GM12878 (cell line): ENCODE measurements around the gene CLUH. TPM values are rescaled to one million over a fixed set of nuclear protein-coding genes. Genes with fewer than 3 reads are reported as not detected.

ENCODE experiments used
- ATAC-seq: fragments of 200-7000 bp; cut with Tn5 transposase; 3 replicates; pipeline ENCODE4 v1.9.1; 2020; ENCODE audit warnings: mild to moderate bottlenecking, moderate library complexity
- BruUV-seq: library from RNA; stranded (reverse); fragments of 400-500 nt; replicated peaks from 2 replicates; lab custom pipeline; 2021; lab: Mats Ljungman, UMichigan
- CTCF ChIA-PET: fragments of 300-600 bp; sonication (Branson Sonifier 250); formaldehyde crosslinking; extraction: SDS; loops from one replicate; lab custom pipeline; 2021; ENCODE audit warnings: inconsistent platforms; lab: Yijun Ruan, JAX
- POLR2A ChIA-PET: fragments of 350-600 bp; formaldehyde crosslinking; extraction: SDS; loops from one replicate; lab custom pipeline; 2021; ENCODE audit warnings: inconsistent platforms; lab: Charles Lee
- RAD21 ChIA-PET: fragments of 300-600 bp; sonication (Branson Sonifier 250); formaldehyde crosslinking; loops from one replicate; lab custom pipeline; 2023; ENCODE audit warnings: antibody characterized with exemption; ENCODE audit not compliant: unreplicated experiment; lab: Charles Lee
- SMC1A ChIA-PET: fragments of 300-600 bp; sonication (Branson Sonifier 250); formaldehyde crosslinking; loops from one replicate; lab custom pipeline; 2023; ENCODE audit not compliant: unreplicated experiment, uncharacterized antibody; lab: Charles Lee
- DNase-seq: peaks from one replicate; pipeline ENCODE4 v3.0.0-alpha.2; 2011; ENCODE audit warnings: low read depth, low spot score
- FAIRE-seq: peaks from 3 replicates; lab custom pipeline; 2011; peaks lifted over from hg19 to GRCh38; lab: Jason Lieb, UNC
- H2AFZ ChIP-seq: 2 replicates; pipeline ENCODE4 v1.6.0; 2011; ENCODE audit warnings: low read depth, low read length, control low read depth; ENCODE audit not compliant: control insufficient read depth
- H3K27ac ChIP-seq: 2 replicates; pipeline ENCODE4 v1.5.1; 2011; ENCODE audit warnings: control low read depth; ENCODE audit not compliant: control insufficient read depth, insufficient read depth
- H3K27me3 ChIP-seq, 2 experiments: replicated peaks in 1 of 2; 2 replicates each; pipeline versions ENCODE4 v1.6.0 to v1.6.1; 2011; ENCODE audit warnings: low read length in 1 of 2; ENCODE audit not compliant: control insufficient read depth in 2 of 2, insufficient read depth in 2 of 2
- H3K36me3 ChIP-seq, 2 experiments: 2 replicates each; pipeline ENCODE4 v1.5.1; 2011; ENCODE audit warnings: low read length in 1 of 2; ENCODE audit not compliant: control insufficient read depth in 2 of 2, insufficient read depth in 2 of 2
- H3K4me1 ChIP-seq: 2 replicates; pipeline ENCODE4 v1.6.1; 2011; ENCODE audit warnings: mild to moderate bottlenecking, low read length, moderate library complexity, mixed read lengths; ENCODE audit not compliant: control insufficient read depth, insufficient read depth
- H3K4me2 ChIP-seq: 2 replicates; pipeline ENCODE4 v1.6.0; 2011; ENCODE audit warnings: control low read depth; ENCODE audit not compliant: control insufficient read depth, insufficient read depth
- H3K4me3 ChIP-seq: fragments of 200-600 bp; sonication (generic); 2 replicates; pipeline ENCODE4 v1.5.1; 2016
- H3K79me2 ChIP-seq: 2 replicates; pipeline ENCODE4 v1.6.0; 2011; ENCODE audit warnings: low read length; ENCODE audit not compliant: control insufficient read depth, insufficient read depth
- H3K9ac ChIP-seq: 2 replicates; pipeline ENCODE4 v1.8.0; 2011; ENCODE audit warnings: low read length, control low read depth, mixed read lengths; ENCODE audit not compliant: control insufficient read depth, insufficient read depth
- H3K9me3 ChIP-seq: replicated peaks from 3 replicates; pipeline ENCODE4 v1.5.1; 2011; ENCODE audit warnings: mild to moderate bottlenecking, low read length; ENCODE audit not compliant: control insufficient read depth, insufficient read depth
- H4K20me1 ChIP-seq: 2 replicates; pipeline ENCODE4 v1.6.0; 2011; ENCODE audit not compliant: control insufficient read depth, insufficient read depth
- CEBPZ ChIP-seq: fragments of 150-350 bp; IDR thresholded peaks from 2 replicates; pipeline ENCODE4 v1.6.1; 2016; ENCODE audit warnings: low read depth, low read length
- JUND ChIP-seq: IDR thresholded peaks from 2 replicates; pipeline ENCODE4 v1.6.1; 2012; ENCODE audit warnings: low read depth, mild to moderate bottlenecking, low read length, improper control_type of control experiment, moderate library complexity
- NBN ChIP-seq: fragments of 450-650 bp; IDR thresholded peaks from 2 replicates; pipeline ENCODE4 v1.6.1; 2016
- RELA ChIP-seq: fragments of 450-650 bp; IDR thresholded peaks from 2 replicates; pipeline ENCODE4 v1.8.0; 2014; ENCODE audit warnings: borderline replicate concordance; ENCODE audit not compliant: partially characterized antibody
- SIX5 ChIP-seq: IDR thresholded peaks from 2 replicates; pipeline ENCODE4 v1.6.1; 2011; ENCODE audit warnings: mild to moderate bottlenecking, low read depth, low read length, moderate library complexity; ENCODE audit not compliant: severe bottlenecking
- WGBS: methylation state at CpG from one replicate; pipeline ENCODE4 v1.1.6; 2016; ENCODE audit warnings: low lambda C conversion rate; ENCODE audit not compliant: insufficient replicate concordance, insufficient coverage; ENCODE audit errors: missing lambda C conversion rate; 5-methylcytosine and 5-hydroxymethylcytosine counted together
- in situ Hi-C: fragments of 300-500 bp; cut with MboI; formaldehyde crosslinking; loops from 9 replicates; pipeline ENCODE4 v1.14.3; 2018; ENCODE audit warnings: mixed read lengths
- intact Hi-C: fragments of 100-400 bp; cut with micrococcal nuclease; formaldehyde crosslinking; loops from one replicate; pipeline ENCODE4 v1.14.2; 2022; ENCODE audit not compliant: unreplicated experiment
- polyA plus RNA-seq, 11 experiments: library from polyadenylated mRNA; depleted of rRNA in 4 of 11; unstranded in 6 of 11; stranded (reverse) in 5 of 11; fragments of >200 nt; fragmentation: Nextera tagmentation in 4 of 11; fragmentation: Illumina TruSeq in 1 of 11; extraction: Ambion mirVana in 4 of 11; extraction: Trizol in 1 of 11; gene quantifications; 1 replicate in 1 of 11; 2 replicates in 10 of 11; pipeline versions ENCODE4 v1.2.1 to v1.2.3, GENCODE V29; 2011 to 2016; ENCODE audit warnings: inconsistent platforms in 2 of 11, missing spikeins in 2 of 11, low read depth in 1 of 11
- total RNA-seq, 4 experiments: library from RNA; depleted of rRNA in 3 of 4; stranded (reverse); fragments of >200 nt in 3 of 4; fragmentation: Illumina TruSeq in 1 of 4; extraction: Trizol in 1 of 4; gene quantifications; 2 replicates each; pipeline versions ENCODE4 v1.2.1 to v1.2.3, GENCODE V29; 2013 to 2021
- TF ChIP-seq, protein P1 (sequence below): IDR thresholded peaks from 2 replicates; pipeline ENCODE4 v1.6.1; 2012; ENCODE audit warnings: low read depth, low read length, improper control_type of control experiment
- TF ChIP-seq, protein P2 (sequence below): IDR thresholded peaks from 2 replicates; pipeline ENCODE4 v1.6.1; 2011; ENCODE audit warnings: low read depth, mild to moderate bottlenecking, low read length, moderate library complexity, borderline replicate concordance; ENCODE audit errors: extremely low read depth
- TF ChIP-seq, protein P3 (sequence below): fragments of 450-650 bp; IDR thresholded peaks from 2 replicates; pipeline ENCODE4 v1.6.1; 2017; ENCODE audit warnings: antibody characterized with exemption, mild to moderate bottlenecking, moderate library complexity
- TF ChIP-seq, protein P4 (sequence below): fragments of 450-650 bp; formaldehyde crosslinking; IDR thresholded peaks from 2 replicates; pipeline ENCODE4 v1.4.0; 2022; ENCODE audit warnings: mild to moderate bottlenecking, moderate library complexity

Gene CLUH
- total and polyA plus RNA-seq, 10 of the 15 experiments (the other 5 are each of a cell fraction or from before 2014, with no cell fraction given): 0.11 to 147 (median 60.2) TPM

- ATAC-seq (no peak), FAIRE-seq (no peak), DNase-seq (no peak)
- in situ Hi-C loops (no loop called here), intact Hi-C loops (no loop called here)
- TF ChIP-seq JUND (no peak), CEBPZ (no peak), SIX5 (no peak), NBN (no peak), RELA (no peak)
- TF ChIP-seq, protein P1, sequence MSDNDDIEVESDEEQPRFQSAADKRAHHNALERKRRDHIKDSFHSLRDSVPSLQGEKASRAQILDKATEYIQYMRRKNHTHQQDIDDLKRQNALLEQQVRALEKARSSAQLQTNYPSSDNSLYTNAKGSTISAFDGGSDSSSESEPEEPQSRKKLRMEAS: no peak
- TF ChIP-seq, protein P2, sequence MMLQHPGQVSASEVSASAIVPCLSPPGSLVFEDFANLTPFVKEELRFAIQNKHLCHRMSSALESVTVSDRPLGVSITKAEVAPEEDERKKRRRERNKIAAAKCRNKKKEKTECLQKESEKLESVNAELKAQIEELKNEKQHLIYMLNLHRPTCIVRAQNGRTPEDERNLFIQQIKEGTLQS: no peak
- TF ChIP-seq, protein P3, sequence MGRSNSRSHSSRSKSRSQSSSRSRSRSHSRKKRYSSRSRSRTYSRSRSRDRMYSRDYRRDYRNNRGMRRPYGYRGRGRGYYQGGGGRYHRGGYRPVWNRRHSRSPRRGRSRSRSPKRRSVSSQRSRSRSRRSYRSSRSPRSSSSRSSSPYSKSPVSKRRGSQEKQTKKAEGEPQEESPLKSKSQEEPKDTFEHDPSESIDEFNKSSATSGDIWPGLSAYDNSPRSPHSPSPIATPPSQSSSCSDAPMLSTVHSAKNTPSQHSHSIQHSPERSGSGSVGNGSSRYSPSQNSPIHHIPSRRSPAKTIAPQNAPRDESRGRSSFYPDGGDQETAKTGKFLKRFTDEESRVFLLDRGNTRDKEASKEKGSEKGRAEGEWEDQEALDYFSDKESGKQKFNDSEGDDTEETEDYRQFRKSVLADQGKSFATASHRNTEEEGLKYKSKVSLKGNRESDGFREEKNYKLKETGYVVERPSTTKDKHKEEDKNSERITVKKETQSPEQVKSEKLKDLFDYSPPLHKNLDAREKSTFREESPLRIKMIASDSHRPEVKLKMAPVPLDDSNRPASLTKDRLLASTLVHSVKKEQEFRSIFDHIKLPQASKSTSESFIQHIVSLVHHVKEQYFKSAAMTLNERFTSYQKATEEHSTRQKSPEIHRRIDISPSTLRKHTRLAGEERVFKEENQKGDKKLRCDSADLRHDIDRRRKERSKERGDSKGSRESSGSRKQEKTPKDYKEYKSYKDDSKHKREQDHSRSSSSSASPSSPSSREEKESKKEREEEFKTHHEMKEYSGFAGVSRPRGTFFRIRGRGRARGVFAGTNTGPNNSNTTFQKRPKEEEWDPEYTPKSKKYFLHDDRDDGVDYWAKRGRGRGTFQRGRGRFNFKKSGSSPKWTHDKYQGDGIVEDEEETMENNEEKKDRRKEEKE: no peak
- TF ChIP-seq, protein P4, sequence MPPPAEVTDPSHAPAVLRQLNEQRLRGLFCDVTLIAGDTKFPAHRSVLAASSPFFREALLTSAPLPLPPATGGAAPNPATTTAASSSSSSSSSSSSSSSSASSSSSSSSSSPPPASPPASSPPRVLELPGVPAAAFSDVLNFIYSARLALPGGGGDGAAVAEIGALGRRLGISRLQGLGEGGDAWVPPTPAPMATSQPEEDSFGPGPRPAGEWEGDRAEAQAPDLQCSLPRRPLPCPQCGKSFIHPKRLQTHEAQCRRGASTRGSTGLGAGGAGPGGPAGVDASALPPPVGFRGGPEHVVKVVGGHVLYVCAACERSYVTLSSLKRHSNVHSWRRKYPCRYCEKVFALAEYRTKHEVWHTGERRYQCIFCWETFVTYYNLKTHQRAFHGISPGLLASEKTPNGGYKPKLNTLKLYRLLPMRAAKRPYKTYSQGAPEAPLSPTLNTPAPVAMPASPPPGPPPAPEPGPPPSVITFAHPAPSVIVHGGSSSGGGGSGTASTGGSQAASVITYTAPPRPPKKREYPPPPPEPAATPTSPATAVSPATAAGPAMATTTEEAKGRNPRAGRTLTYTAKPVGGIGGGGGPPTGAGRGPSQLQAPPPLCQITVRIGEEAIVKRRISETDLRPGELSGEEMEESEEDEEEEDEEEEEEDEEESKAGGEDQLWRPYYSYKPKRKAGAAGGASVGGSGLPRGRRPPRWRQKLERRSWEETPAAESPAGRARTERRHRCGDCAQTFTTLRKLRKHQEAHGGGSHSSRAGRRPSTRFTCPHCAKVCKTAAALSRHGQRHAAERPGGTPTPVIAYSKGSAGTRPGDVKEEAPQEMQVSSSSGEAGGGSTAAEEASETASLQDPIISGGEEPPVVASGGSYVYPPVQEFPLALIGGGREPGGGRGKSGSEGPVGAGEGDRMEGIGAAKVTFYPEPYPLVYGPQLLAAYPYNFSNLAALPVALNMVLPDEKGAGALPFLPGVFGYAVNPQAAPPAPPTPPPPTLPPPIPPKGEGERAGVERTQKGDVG: no peak
- ChIA-PET CTCF (no interaction called here), SMC1A (no interaction called here), POLR2A (no interaction called here), RAD21 (no interaction called here)
- peaks cover 9 to 73% of the 10 kb centered on the region in 2 experiments; a peak in 3 of 4 replicates for H3K36me3 ChIP-seq
- no peaks in the 10 kb centered on the region for H3K27me3 ChIP-seq
- H3K4me3 ChIP-seq: no peak overlapping the region
- H3K4me1 ChIP-seq: no peaks in the 10 kb centered on the region
- no peak overlapping the region for H3K27ac ChIP-seq
- H4K20me1 ChIP-seq: peaks cover 2% of the 10 kb centered on the region; the same call in 1 of the 2 replicates
- H3K79me2 ChIP-seq: peaks cover 1% of the 10 kb centered on the region; the same call in 1 of the 2 replicates
- H3K9ac ChIP-seq: no peak overlapping the region
- no TSS peak for BruUV-seq
- H2AFZ ChIP-seq: no peak overlapping the region
- 95% methylated on average over 18 of the region's 20 CpGs for WGBS
- H3K4me2 ChIP-seq: no peak overlapping the region
- no peaks in the 10 kb centered on the region for H3K9me3 ChIP-seq
Observed at GRCh38 chr17:2700030-2700490, 11.5 kb downstream of the CLUH start.
